HepG2 (cell line): Measurements from ENCODE around the gene LINC00237. TPM values are rescaled to one million over a fixed set of nuclear protein-coding genes. Genes with fewer than 3 reads are reported as not detected.

Source experiments
- AGO2 ChIP-seq: fragments of 200-400 bp; formaldehyde crosslinking; optimal IDR thresholded peaks from 2 replicates; pipeline ENCODE3; 2017; ENCODE audit warnings: mild to moderate bottlenecking, low read depth, low read length, moderate library complexity
- ATF1 ChIP-seq: IDR thresholded peaks from 2 replicates; pipeline ENCODE4 v1.6.1; 2016; ENCODE audit warnings: mild to moderate bottlenecking, control low read depth
- FOXO4 ChIP-seq: sonication (generic); formaldehyde crosslinking; conservative IDR thresholded peaks from 2 replicates; pipeline ENCODE4 v1.8.1; 2023; ENCODE audit warnings: missing genetic modification reagents
- JUN ChIP-seq: sonication (generic); formaldehyde crosslinking; IDR thresholded peaks from 2 replicates; pipeline ENCODE4 v1.4.0; 2020; ENCODE audit warnings: mild to moderate bottlenecking, missing genetic modification reagents
- PCBP1 ChIP-seq: fragments of 200-400 bp; formaldehyde crosslinking; IDR thresholded peaks from 2 replicates; pipeline ENCODE4 v1.6.1; 2017; ENCODE audit warnings: mild to moderate bottlenecking, low read depth, low read length, borderline replicate concordance
- SAP130 ChIP-seq: IDR thresholded peaks from 2 replicates; pipeline ENCODE4 v1.6.1; 2016; ENCODE audit warnings: low read depth
- SPEN ChIP-seq: sonication (generic); formaldehyde crosslinking; IDR thresholded peaks from 2 replicates; pipeline ENCODE4 v1.5.1; 2020; ENCODE audit warnings: low read depth, mild to moderate bottlenecking, missing genetic modification reagents
- UBTF ChIP-seq: sonication (generic); formaldehyde crosslinking; IDR thresholded peaks from 2 replicates; pipeline ENCODE4 v1.4.0; 2020; ENCODE audit warnings: mild to moderate bottlenecking, missing genetic modification reagents
- ZNF235 ChIP-seq: sonication (generic); formaldehyde crosslinking; IDR thresholded peaks from 2 replicates; pipeline ENCODE4 v1.8.1; 2023; ENCODE audit warnings: mild to moderate bottlenecking, missing genetic modification reagents, borderline replicate concordance
- ZNF451 ChIP-seq: sonication (generic); formaldehyde crosslinking; IDR thresholded peaks from 2 replicates; pipeline ENCODE4 v1.5.0; 2020; ENCODE audit warnings: mild to moderate bottlenecking, missing genetic modification reagents
- ZNF547 ChIP-seq: sonication (generic); formaldehyde crosslinking; IDR thresholded peaks from 2 replicates; pipeline ENCODE4 v1.5.1; 2020; ENCODE audit warnings: mild to moderate bottlenecking, missing genetic modification reagents
- ZNF710 ChIP-seq: sonication (generic); formaldehyde crosslinking; IDR thresholded peaks from 2 replicates; pipeline ENCODE4 v1.5.0; 2020; ENCODE audit warnings: mild to moderate bottlenecking, missing genetic modification reagents, borderline replicate concordance
- ZNF841 ChIP-seq: sonication (generic); formaldehyde crosslinking; IDR thresholded peaks from 2 replicates; pipeline ENCODE4 v1.8.1; 2023; ENCODE audit warnings: missing genetic modification reagents, borderline replicate concordance
- polyA plus RNA-seq, 8 experiments: library from polyadenylated mRNA; depleted of rRNA in 3 of 8; stranded (reverse) in 7 of 8; unstranded in 1 of 8; fragments of >200 nt; fragmentation: Illumina TruSeq in 4 of 8; extraction: Trizol in 4 of 8; gene quantifications; 2 replicates each; pipeline versions ENCODE4 v1.2.1 to v1.2.3, GENCODE V29; 2011 to 2016; ENCODE audit warnings: low read depth in 4 of 8, missing spikeins in 1 of 8, mixed read lengths in 1 of 8; ENCODE audit not compliant: insufficient read depth in 1 of 8
- total RNA-seq, 5 experiments: library from RNA; depleted of rRNA; stranded (reverse); fragments of >200 nt; fragmentation: Illumina TruSeq; extraction: Trizol; gene quantifications; 2 replicates each; pipeline ENCODE4 v1.2.3, GENCODE V29; 2016; ENCODE audit warnings: low read depth in 1 of 5
- TF ChIP-seq, protein P1 (sequence below): sonication (generic); formaldehyde crosslinking; IDR thresholded peaks from 2 replicates; pipeline ENCODE4 v1.4.0; 2020; ENCODE audit warnings: missing genetic modification reagents, borderline replicate concordance
- TF ChIP-seq, protein P2 (sequence below): sonication (generic); formaldehyde crosslinking; IDR thresholded peaks from 2 replicates; pipeline ENCODE4 v1.8.0; 2022; ENCODE audit warnings: missing genetic modification reagents, mild to moderate bottlenecking, moderate library complexity, borderline replicate concordance

Gene LINC00237
- total and polyA plus RNA-seq, 2 of the 13 experiments (the other 11 are each of a cell fraction or from before 2014, with no cell fraction given) = not detected

DNA sequence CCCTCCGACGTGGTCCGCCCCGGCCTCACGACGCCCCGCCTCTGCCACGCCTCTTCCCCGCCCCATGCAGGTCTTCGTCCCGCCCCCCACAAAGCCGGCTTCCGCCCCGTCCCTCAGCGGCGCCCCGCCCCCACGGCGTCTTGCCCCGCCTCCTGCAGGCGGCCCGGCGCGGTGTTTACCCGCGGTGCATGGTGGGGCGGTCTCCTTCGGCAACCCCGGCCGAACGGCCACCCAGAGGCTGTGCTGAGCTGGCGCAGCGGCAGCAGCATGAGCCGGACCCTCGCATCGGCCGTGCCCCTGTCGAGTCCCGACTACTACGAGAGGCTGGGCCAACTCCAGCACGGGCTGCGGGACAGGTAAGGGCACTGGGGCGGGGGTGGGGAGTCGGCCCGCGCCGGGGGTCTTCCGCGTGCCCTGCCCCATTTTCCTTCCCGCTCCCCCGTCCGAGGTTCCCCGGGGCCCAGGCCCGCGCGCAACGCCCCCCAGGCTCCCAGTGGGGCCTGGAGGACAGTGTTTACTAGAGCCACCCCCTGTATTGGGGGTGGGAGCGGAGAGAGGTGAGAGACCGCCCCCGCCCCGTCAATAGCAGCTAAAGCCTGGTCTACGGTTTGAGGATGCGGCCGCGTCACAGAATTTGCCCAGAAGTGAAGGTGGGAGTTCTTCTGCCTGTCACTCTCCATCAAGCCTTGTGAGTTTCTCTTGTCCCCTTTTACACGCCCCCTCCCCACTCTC lies 19.9 kb upstream of the LINC00237 start, which contains the start of gene KIZ (continued):
- TF ChIP-seq ZNF710 (CRISPR knock-in tag) (peak; percentile 86; the same call in 1 of the 2 replicates), ZNF451 (CRISPR knock-in tag) (peak; percentile 81; the same call in 1 of the 2 replicates), AGO2 (peak; percentile 82), ZNF235 (CRISPR knock-in tag) (peak; percentile 82; the same call in 1 of the 2 replicates), PCBP1 (0 out of 2 replicates have a peak, but pooled peaks have one; percentile 78), ZNF841 (CRISPR knock-in tag) (no peak), ATF1 (no peak), FOXO4 (0 out of 2 replicates have a peak, but pooled peaks have one; percentile 38), SPEN (CRISPR knock-in tag) (peak; percentile 90), UBTF (CRISPR knock-in tag) (peak; percentile 95), SAP130 (CRISPR knock-in tag) (peak; percentile 91), JUN (CRISPR knock-in tag) (0 out of 2 replicates have a peak, but pooled peaks have one; percentile 25), ZNF547 (0 out of 2 replicates have a peak, but pooled peaks have one; percentile 2)
- TF ChIP-seq, protein P1, sequence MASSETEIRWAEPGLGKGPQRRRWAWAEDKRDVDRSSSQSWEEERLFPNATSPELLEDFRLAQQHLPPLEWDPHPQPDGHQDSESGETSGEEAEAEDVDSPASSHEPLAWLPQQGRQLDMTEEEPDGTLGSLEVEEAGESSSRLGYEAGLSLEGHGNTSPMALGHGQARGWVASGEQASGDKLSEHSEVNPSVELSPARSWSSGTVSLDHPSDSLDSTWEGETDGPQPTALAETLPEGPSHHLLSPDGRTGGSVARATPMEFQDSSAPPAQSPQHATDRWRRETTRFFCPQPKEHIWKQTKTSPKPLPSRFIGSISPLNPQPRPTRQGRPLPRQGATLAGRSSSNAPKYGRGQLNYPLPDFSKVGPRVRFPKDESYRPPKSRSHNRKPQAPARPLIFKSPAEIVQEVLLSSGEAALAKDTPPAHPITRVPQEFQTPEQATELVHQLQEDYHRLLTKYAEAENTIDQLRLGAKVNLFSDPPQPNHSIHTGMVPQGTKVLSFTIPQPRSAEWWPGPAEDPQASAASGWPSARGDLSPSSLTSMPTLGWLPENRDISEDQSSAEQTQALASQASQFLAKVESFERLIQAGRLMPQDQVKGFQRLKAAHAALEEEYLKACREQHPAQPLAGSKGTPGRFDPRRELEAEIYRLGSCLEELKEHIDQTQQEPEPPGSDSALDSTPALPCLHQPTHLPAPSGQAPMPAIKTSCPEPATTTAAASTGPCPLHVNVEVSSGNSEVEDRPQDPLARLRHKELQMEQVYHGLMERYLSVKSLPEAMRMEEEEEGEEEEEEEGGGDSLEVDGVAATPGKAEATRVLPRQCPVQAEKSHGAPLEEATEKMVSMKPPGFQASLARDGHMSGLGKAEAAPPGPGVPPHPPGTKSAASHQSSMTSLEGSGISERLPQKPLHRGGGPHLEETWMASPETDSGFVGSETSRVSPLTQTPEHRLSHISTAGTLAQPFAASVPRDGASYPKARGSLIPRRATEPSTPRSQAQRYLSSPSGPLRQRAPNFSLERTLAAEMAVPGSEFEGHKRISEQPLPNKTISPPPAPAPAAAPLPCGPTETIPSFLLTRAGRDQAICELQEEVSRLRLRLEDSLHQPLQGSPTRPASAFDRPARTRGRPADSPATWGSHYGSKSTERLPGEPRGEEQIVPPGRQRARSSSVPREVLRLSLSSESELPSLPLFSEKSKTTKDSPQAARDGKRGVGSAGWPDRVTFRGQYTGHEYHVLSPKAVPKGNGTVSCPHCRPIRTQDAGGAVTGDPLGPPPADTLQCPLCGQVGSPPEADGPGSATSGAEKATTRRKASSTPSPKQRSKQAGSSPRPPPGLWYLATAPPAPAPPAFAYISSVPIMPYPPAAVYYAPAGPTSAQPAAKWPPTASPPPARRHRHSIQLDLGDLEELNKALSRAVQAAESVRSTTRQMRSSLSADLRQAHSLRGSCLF (CRISPR knock-in tag) = no peak
- TF ChIP-seq, protein P2, sequence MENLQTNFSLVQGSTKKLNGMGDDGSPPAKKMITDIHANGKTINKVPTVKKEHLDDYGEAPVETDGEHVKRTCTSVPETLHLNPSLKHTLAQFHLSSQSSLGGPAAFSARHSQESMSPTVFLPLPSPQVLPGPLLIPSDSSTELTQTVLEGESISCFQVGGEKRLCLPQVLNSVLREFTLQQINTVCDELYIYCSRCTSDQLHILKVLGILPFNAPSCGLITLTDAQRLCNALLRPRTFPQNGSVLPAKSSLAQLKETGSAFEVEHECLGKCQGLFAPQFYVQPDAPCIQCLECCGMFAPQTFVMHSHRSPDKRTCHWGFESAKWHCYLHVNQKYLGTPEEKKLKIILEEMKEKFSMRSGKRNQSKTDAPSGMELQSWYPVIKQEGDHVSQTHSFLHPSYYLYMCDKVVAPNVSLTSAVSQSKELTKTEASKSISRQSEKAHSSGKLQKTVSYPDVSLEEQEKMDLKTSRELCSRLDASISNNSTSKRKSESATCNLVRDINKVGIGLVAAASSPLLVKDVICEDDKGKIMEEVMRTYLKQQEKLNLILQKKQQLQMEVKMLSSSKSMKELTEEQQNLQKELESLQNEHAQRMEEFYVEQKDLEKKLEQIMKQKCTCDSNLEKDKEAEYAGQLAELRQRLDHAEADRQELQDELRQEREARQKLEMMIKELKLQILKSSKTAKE = peak; percentile 88
